Suprapubic skin (tissue), 4 donors: ENCODE data around the gene SAMD4A. TPM values are rescaled to one million over a fixed set of nuclear protein-coding genes. Genes with fewer than 3 reads are reported as not detected.

Experiments used
- DNase-seq, 2 donors: peaks; one replicate each; pipeline ENCODE4 v3.0.0-alpha.2; 2019; ENCODE audit warnings: low spot score in 2 of 2
- H3K27ac ChIP-seq: fragments of 200-600 bp; sonication (generic); one replicate; pipeline ENCODE4 v1.5.1; 2019
- H3K27me3 ChIP-seq: fragments of 200-600 bp; sonication (generic); one replicate; pipeline ENCODE4 v1.5.1; 2019
- H3K36me3 ChIP-seq: fragments of 200-600 bp; sonication (generic); one replicate; pipeline ENCODE4 v1.5.1; 2019
- H3K4me1 ChIP-seq: fragments of 200-600 bp; sonication (generic); one replicate; pipeline ENCODE4 v1.5.1; 2019
- H3K4me3 ChIP-seq: fragments of 200-600 bp; sonication (generic); one replicate; pipeline ENCODE4 v1.5.1; 2019; ENCODE audit warnings: mild to moderate bottlenecking
- H3K9me3 ChIP-seq: fragments of 200-600 bp; sonication (generic); one replicate; pipeline ENCODE4 v1.5.1; 2019
- EP300 ChIP-seq: sonication (generic); formaldehyde crosslinking; IDR thresholded peaks from one replicate; pipeline ENCODE4 v1.6.1; 2017; ENCODE audit warnings: antibody characterized with exemption
- POLR2A ChIP-seq, 2 donors: fragments of 450-650 bp; IDR thresholded peaks; one replicate each; pipeline ENCODE4 v1.6.1; 2017; ENCODE audit warnings: antibody characterized with exemption in 2 of 2, mild to moderate bottlenecking in 2 of 2, moderate library complexity in 2 of 2
- POLR2AphosphoS5 ChIP-seq, 3 donors: sonication (generic); formaldehyde crosslinking; IDR thresholded peaks; one replicate each; pipeline ENCODE4 v1.6.1; 2017; ENCODE audit warnings: antibody characterized with exemption in 3 of 3
- WGBS: methylation state at CpG from one replicate; pipeline ENCODE4 v1.1.5; 2018; 5-methylcytosine and 5-hydroxymethylcytosine counted together
- total RNA-seq, 4 donors: library from RNA; depleted of rRNA; stranded (reverse); fragments of >200 nt; gene quantifications; one replicate each; pipeline ENCODE4 v1.1.0, GENCODE V29; 2016
- TF ChIP-seq, protein P1 (sequence below), 2 donors: fragments of 200-600 bp in 1 of 2; fragments of 450-650 bp in 1 of 2; sonication (generic) in 1 of 2; IDR thresholded peaks; one replicate each; pipeline ENCODE4 v1.5.1; 2016 to 2019; ENCODE audit warnings: antibody characterized with exemption in 2 of 2, mild to moderate bottlenecking in 1 of 2, moderate library complexity in 1 of 2

SAMD4A gene
- total RNA-seq, 4 donors from 2014 or later: 7.7 to 26.6 (median 9.7) TPM

- DNase-seq: peak; percentile 85 to 86
- H3K27ac ChIP-seq: peak overlapping the region; percentile 89
- no peaks in the 10 kb centered on the region for H3K9me3 ChIP-seq
- WGBS: 16% methylated on average over 4 of the region's 8 CpGs
- H3K27me3 ChIP-seq: no peaks in the 10 kb centered on the region
- TF ChIP-seq POLR2AphosphoS5 (IDR thresholded peaks at IDR 0.05) (peak in 2 of 3 donors; percentile 47 to 67), EP300 (no peak), POLR2A (IDR thresholded peaks at IDR 0.05) (no peak)
- TF ChIP-seq, protein P1, sequence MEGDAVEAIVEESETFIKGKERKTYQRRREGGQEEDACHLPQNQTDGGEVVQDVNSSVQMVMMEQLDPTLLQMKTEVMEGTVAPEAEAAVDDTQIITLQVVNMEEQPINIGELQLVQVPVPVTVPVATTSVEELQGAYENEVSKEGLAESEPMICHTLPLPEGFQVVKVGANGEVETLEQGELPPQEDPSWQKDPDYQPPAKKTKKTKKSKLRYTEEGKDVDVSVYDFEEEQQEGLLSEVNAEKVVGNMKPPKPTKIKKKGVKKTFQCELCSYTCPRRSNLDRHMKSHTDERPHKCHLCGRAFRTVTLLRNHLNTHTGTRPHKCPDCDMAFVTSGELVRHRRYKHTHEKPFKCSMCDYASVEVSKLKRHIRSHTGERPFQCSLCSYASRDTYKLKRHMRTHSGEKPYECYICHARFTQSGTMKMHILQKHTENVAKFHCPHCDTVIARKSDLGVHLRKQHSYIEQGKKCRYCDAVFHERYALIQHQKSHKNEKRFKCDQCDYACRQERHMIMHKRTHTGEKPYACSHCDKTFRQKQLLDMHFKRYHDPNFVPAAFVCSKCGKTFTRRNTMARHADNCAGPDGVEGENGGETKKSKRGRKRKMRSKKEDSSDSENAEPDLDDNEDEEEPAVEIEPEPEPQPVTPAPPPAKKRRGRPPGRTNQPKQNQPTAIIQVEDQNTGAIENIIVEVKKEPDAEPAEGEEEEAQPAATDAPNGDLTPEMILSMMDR (IDR thresholded peaks at IDR 0.05): no peak
- peaks cover 49% of the 10 kb centered on the region for H3K4me1 ChIP-seq
- no peaks in the 10 kb centered on the region for H3K36me3 ChIP-seq
- H3K4me3 ChIP-seq: no peak overlapping the region
Measured at GRCh38 chr14:54683882-54684794, 117.2 kb downstream of the SAMD4A start.

- TF ChIP-seq EP300 (no peak), POLR2A (IDR thresholded peaks at IDR 0.05) (no peak)
- TF ChIP-seq, protein P1 (IDR thresholded peaks at IDR 0.05): no peak
- peak overlapping the region; percentile 89 for H3K27ac ChIP-seq
- H3K9me3 ChIP-seq: no peaks in the 10 kb centered on the region
- no peak overlapping the region for H3K4me3 ChIP-seq
- 80% methylated on average over 4 of the region's 4 CpGs for WGBS
- H3K27me3 ChIP-seq: no peaks in the 10 kb centered on the region
- no peak for DNase-seq
- peaks cover 47% of the 10 kb centered on the region for H3K4me1 ChIP-seq
- H3K36me3 ChIP-seq: no peaks in the 10 kb centered on the region
Measured at GRCh38 chr14:54685286-54685845, 118.4 kb downstream of the SAMD4A start.

DNA sequence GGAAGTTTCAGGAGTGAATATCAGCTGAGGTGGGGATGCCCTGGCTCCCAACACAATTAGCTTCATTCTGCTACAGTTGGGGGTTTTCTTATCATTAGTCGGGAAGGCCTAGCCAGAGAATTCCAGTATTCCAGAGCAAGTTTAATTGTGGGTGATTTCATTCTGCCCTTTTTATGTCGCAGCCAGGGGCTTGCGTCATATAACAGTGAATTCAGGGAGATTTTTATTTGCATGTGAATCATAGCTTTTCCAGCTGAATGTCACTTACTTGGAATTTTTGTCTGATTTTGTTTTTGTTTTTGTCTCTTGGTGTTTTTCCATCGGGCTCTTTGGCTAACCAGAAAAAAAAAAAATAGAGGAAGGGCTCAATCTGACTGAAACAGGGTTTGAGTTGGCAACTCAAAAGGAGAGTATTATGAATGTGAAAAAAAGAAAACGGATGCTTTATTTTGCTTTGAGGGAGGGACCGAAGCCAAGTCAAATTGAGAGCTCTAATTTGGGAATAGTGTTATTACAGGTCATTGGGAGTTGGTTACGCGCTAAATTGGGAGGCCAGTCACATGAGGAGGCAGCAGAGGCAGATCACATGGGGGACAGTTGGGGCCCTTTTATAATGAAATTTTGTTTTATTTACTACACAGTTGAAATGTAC lies 119.4 kb downstream of the SAMD4A start:
- Histone ChIP-seq H3K27ac (peak overlapping the region; percentile 89), H3K9me3 (no peaks in the 10 kb centered on the region)

GRCh38 chr14:54686871-54687749 lies 120.2 kb downstream of the SAMD4A start:
- WGBS: 75% methylated on average over 8 of the region's 8 CpGs
- Histone ChIP-seq H3K4me1 (peaks cover 39% of the 10 kb centered on the region), H3K4me3 (no peak overlapping the region), H3K36me3 (no peaks in the 10 kb centered on the region), H3K27ac (peak overlapping the region; percentile 89), H3K27me3 (no peaks in the 10 kb centered on the region), H3K9me3 (no peaks in the 10 kb centered on the region)
- no peak for TF ChIP-seq POLR2A (IDR thresholded peaks at IDR 0.05)
- TF ChIP-seq POLR2AphosphoS5 (IDR thresholded peaks at IDR 0.05): peak in 1 of 3 donors; percentile 6
- TF ChIP-seq, protein P1 (IDR thresholded peaks at IDR 0.05): no peak
- TF ChIP-seq EP300: no peak
- no peak for DNase-seq

More for the DNA sequence above, 119.4 kb downstream of the SAMD4A start:
- TF ChIP-seq POLR2A (IDR thresholded peaks at IDR 0.05) (peak in 1 of 2 donors; percentile 26), POLR2AphosphoS5 (IDR thresholded peaks at IDR 0.05) (peak in 2 of 3 donors; percentile 29 to 41), EP300 (no peak)
- TF ChIP-seq, protein P1 (IDR thresholded peaks at IDR 0.05): no peak
- peaks cover 40% of the 10 kb centered on the region for H3K4me1 ChIP-seq
- H3K4me3 ChIP-seq: no peak overlapping the region
- WGBS: 14% methylated on average over 8 of the region's 8 CpGs
- H3K27me3 ChIP-seq: no peaks in the 10 kb centered on the region
- no peaks in the 10 kb centered on the region for H3K36me3 ChIP-seq
- peak in 1 of 2 donors; percentile 78 for DNase-seq
